MCF 10A (cell line): ENCODE measurements around the gene PRLR. TPM values are rescaled to one million over a fixed set of nuclear protein-coding genes. Genes with fewer than 3 reads are reported as not detected.

Source experiments
- BruUV-seq: library from RNA; stranded (reverse); fragments of 400-500 nt; replicated peaks from 2 replicates; lab custom pipeline; 2021; lab: Mats Ljungman, UMichigan
- CTCF ChIA-PET: fragments of 300-600 bp; sonication (Branson Sonifier 250); formaldehyde crosslinking; extraction: SDS; loops from one replicate; lab custom pipeline; 2021; ENCODE audit warnings: antibody characterized with exemption, inconsistent platforms; lab: Yijun Ruan, JAX
- POLR2A ChIA-PET: fragments of 300-600, 350-650 bp; sonication (Branson Sonifier 250); formaldehyde crosslinking; extraction: SDS; loops from one replicate; lab custom pipeline; 2020; ENCODE audit warnings: antibody characterized with exemption, inconsistent platforms; lab: Yijun Ruan, JAX
- DNase-seq: peaks from one replicate; pipeline ENCODE4 v3.0.0-alpha.2; 2018; ENCODE audit not compliant: unreplicated experiment
- H3K27ac Mint-ChIP-seq: one replicate; pipeline ENCODE4 v1.8.0; 2022; ENCODE audit warnings: mild to moderate bottlenecking, low read depth, mixed read lengths; ENCODE audit not compliant: unreplicated experiment
- H3K27me3 Mint-ChIP-seq: one replicate; pipeline ENCODE4 v1.8.0; 2022; ENCODE audit warnings: mixed read lengths; ENCODE audit not compliant: insufficient read depth, unreplicated experiment
- H3K36me3 Mint-ChIP-seq: one replicate; pipeline ENCODE4 v1.8.0; 2022; ENCODE audit warnings: mild to moderate bottlenecking, moderate library complexity, mixed read lengths; ENCODE audit not compliant: insufficient read depth, unreplicated experiment
- H3K4me1 Mint-ChIP-seq: one replicate; pipeline ENCODE4 v1.8.0; 2022; ENCODE audit warnings: mixed read lengths; ENCODE audit not compliant: insufficient read depth, unreplicated experiment
- H3K4me3 Mint-ChIP-seq: one replicate; pipeline ENCODE4 v1.8.0; 2022; ENCODE audit warnings: mild to moderate bottlenecking, moderate library complexity, mixed read lengths; ENCODE audit not compliant: unreplicated experiment
- H3K9me3 Mint-ChIP-seq: one replicate; pipeline ENCODE4 v1.8.0; 2022; ENCODE audit warnings: mixed read lengths; ENCODE audit not compliant: unreplicated experiment
- intact Hi-C: fragments of 100-400 bp; cut with micrococcal nuclease; formaldehyde crosslinking; loops from 2 replicates; pipeline ENCODE4 v1.14.1; 2022
- total RNA-seq: library from RNA; stranded (reverse); gene quantifications from 2 replicates; pipeline ENCODE4 v1.2.3, GENCODE V29; 2022
- TF ChIP-seq, protein P1 (sequence below): fragments of 200-600 bp; IDR thresholded peaks from one replicate; pipeline ENCODE4 v1.8.0; 2022; ENCODE audit warnings: antibody characterized with exemption, mild to moderate bottlenecking; ENCODE audit not compliant: unreplicated experiment

The PRLR gene
- total RNA-seq, 1 experiment from 2014 or later: 0.16 TPM

- H3K36me3 Mint-ChIP-seq: no peaks in the 10 kb centered on the region
- CTCF ChIA-PET: interaction anchor here (0.8 kb wide), 1 partner anchor 76 kb away, joined by 3 read pairs; no protein-coding TSS in a partner anchor
- TF ChIP-seq, protein P1, sequence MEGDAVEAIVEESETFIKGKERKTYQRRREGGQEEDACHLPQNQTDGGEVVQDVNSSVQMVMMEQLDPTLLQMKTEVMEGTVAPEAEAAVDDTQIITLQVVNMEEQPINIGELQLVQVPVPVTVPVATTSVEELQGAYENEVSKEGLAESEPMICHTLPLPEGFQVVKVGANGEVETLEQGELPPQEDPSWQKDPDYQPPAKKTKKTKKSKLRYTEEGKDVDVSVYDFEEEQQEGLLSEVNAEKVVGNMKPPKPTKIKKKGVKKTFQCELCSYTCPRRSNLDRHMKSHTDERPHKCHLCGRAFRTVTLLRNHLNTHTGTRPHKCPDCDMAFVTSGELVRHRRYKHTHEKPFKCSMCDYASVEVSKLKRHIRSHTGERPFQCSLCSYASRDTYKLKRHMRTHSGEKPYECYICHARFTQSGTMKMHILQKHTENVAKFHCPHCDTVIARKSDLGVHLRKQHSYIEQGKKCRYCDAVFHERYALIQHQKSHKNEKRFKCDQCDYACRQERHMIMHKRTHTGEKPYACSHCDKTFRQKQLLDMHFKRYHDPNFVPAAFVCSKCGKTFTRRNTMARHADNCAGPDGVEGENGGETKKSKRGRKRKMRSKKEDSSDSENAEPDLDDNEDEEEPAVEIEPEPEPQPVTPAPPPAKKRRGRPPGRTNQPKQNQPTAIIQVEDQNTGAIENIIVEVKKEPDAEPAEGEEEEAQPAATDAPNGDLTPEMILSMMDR: no peak
- POLR2A ChIA-PET: interaction anchor here (0.5 kb wide), 1 partner anchor 79 kb away, joined by 3 read pairs; no protein-coding TSS in a partner anchor
- intact Hi-C loops: no loop called here
- DNase-seq: no peak
- no peaks in the 10 kb centered on the region for H3K9me3 Mint-ChIP-seq
- H3K27ac Mint-ChIP-seq: no peak overlapping the region
- peaks cover 6% of the 10 kb centered on the region for H3K4me1 Mint-ChIP-seq
- no TSS peak for BruUV-seq
- H3K4me3 Mint-ChIP-seq: no peak overlapping the region
- H3K27me3 Mint-ChIP-seq: peaks cover 5% of the 10 kb centered on the region
Observed at GRCh38 chr5:35031276-35031675, 199.0 kb downstream of the PRLR start.

GRCh38 chr5:35030426-35031100 lies 199.7 kb downstream of the PRLR start:
- Mint-ChIP-seq H3K9me3 (no peaks in the 10 kb centered on the region), H3K36me3 (no peaks in the 10 kb centered on the region), H3K27ac (no peak overlapping the region), H3K4me3 (no peak overlapping the region), H3K4me1 (peaks cover 6% of the 10 kb centered on the region), H3K27me3 (peaks cover 10% of the 10 kb centered on the region)
- ChIA-PET CTCF (interaction anchor here (0.6 to 0.8 kb wide), 2 partner anchors 75 to 116 kb away, joined by 3 to 4 read pairs; no protein-coding TSS in a partner anchor), POLR2A (interaction anchor here (0.5 kb wide), 1 partner anchor 78 kb away, joined by 3 read pairs; no protein-coding TSS in a partner anchor)
- no TSS peak for BruUV-seq
- TF ChIP-seq, protein P1: no peak
- intact Hi-C loops: no loop called here
- DNase-seq: no peak

GRCh38 chr5:35029333-35029732 lies 201.0 kb downstream of the PRLR start:
- ChIA-PET CTCF (interaction anchor here (0.6 to 0.9 kb wide), 4 partner anchors 21 to 294 kb away, joined by 3 read pairs; no protein-coding TSS in a partner anchor), POLR2A (interaction anchor here (0.7 kb wide), 1 partner anchor 22 kb away, joined by 4 read pairs; no protein-coding TSS in a partner anchor)
- H3K27ac Mint-ChIP-seq: no peak overlapping the region
- peaks cover 10% of the 10 kb centered on the region for H3K27me3 Mint-ChIP-seq
- BruUV-seq: no TSS peak
- H3K36me3 Mint-ChIP-seq: no peaks in the 10 kb centered on the region
- peaks cover 6% of the 10 kb centered on the region for H3K4me1 Mint-ChIP-seq
- no peaks in the 10 kb centered on the region for H3K9me3 Mint-ChIP-seq
- intact Hi-C loops: no loop called here
- no peak overlapping the region for H3K4me3 Mint-ChIP-seq
- peak; percentile 72 for DNase-seq
- TF ChIP-seq, protein P1: no peak

DNA sequence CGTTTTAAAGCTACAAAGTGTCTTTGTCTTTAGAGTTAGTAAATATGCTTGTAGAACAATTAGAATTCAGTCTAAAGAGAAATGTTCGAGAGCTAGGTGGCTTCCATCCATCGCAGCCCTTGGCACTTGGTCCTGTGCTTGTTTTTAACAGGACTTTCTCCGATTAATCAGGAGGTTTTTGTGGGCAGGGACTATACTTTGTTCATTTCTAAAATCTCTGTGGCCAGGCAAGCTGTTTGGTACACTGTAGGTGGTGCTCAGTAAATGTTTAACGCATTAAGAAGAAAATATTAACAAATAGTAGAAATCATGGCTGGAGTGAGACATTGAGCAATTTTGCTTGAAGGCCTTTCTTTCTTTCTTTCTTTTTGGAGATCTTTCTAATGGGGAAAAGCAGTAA lies 203.3 kb downstream of the PRLR start:
- Mint-ChIP-seq H3K9me3 (no peaks in the 10 kb centered on the region), H3K4me3 (no peak overlapping the region), H3K36me3 (no peaks in the 10 kb centered on the region), H3K4me1 (peaks cover 6% of the 10 kb centered on the region), H3K27ac (no peak overlapping the region), H3K27me3 (peaks cover 10% of the 10 kb centered on the region)
- CTCF ChIA-PET: interaction anchor here (0.6 kb wide), 1 partner anchor 96 kb away, joined by 3 read pairs; no protein-coding TSS in a partner anchor
- BruUV-seq: no TSS peak
- TF ChIP-seq, protein P1: no peak
- POLR2A ChIA-PET: no interaction called here
- intact Hi-C loops: no loop called here
- DNase-seq: no peak
